Measurements from ENCODE around the gene CDC42EP4.

CDC42EP4 gene

GRCh38 chr17:73352261-73352660 is 40.5 kb upstream of the CDC42EP4 start:
- H3K27ac ChIP-seq (ENCODE audit: low read depth, low read length): no peak overlapping the region
- H3K4me1 ChIP-seq (ENCODE audit: control insufficient read depth, insufficient read depth, low read length): peaks cover 12% of the 10 kb centered on the region; the same call in 1 of the 2 replicates
- no peaks in the 10 kb centered on the region for H3K36me3 ChIP-seq (ENCODE audit: control insufficient read depth, insufficient read depth, low read length)
- H3K27me3 ChIP-seq (ENCODE audit: control insufficient read depth, insufficient read depth, low read length): no peaks in the 10 kb centered on the region
- no peak overlapping the region for H3K4me3 ChIP-seq (ENCODE audit: low read depth, low read length)
- H3K9ac ChIP-seq (ENCODE audit: low read depth, low read length): no peak overlapping the region
- H3K9me3 ChIP-seq (ENCODE audit: control insufficient read depth, insufficient read depth, low read length): no peaks in the 10 kb centered on the region

GRCh38 chr17:73351764-73352163 is 40.0 kb upstream of the CDC42EP4 start:
- Histone ChIP-seq H3K27me3 (ENCODE audit: control insufficient read depth, insufficient read depth, low read length) (no peaks in the 10 kb centered on the region), H3K4me1 (ENCODE audit: control insufficient read depth, insufficient read depth, low read length) (peaks cover 13% of the 10 kb centered on the region; the same call in 1 of the 2 replicates), H3K9ac (ENCODE audit: low read depth, low read length) (no peak overlapping the region), H3K27ac (ENCODE audit: low read depth, low read length) (no peak overlapping the region), H3K9me3 (ENCODE audit: control insufficient read depth, insufficient read depth, low read length) (no peaks in the 10 kb centered on the region), H3K4me3 (ENCODE audit: low read depth, low read length) (no peak overlapping the region), H3K36me3 (ENCODE audit: control insufficient read depth, insufficient read depth, low read length) (no peaks in the 10 kb centered on the region)

- peaks cover 13% of the 10 kb centered on the region; the same call in 1 of the 2 replicates for H3K4me1 ChIP-seq (ENCODE audit: control insufficient read depth, insufficient read depth, low read length)
- H3K36me3 ChIP-seq (ENCODE audit: control insufficient read depth, insufficient read depth, low read length): no peaks in the 10 kb centered on the region
- no peaks in the 10 kb centered on the region for H3K9me3 ChIP-seq (ENCODE audit: control insufficient read depth, insufficient read depth, low read length)
- H3K27me3 ChIP-seq (ENCODE audit: control insufficient read depth, insufficient read depth, low read length): no peaks in the 10 kb centered on the region
- H3K27ac ChIP-seq (ENCODE audit: low read depth, low read length): no peak overlapping the region
- no peak overlapping the region for H3K9ac ChIP-seq (ENCODE audit: low read depth, low read length)
- no peak overlapping the region for H3K4me3 ChIP-seq (ENCODE audit: low read depth, low read length)
Measured at GRCh38 chr17:73350864-73351263, 39.1 kb upstream of the CDC42EP4 start.

- Histone ChIP-seq H3K36me3 (ENCODE audit: control insufficient read depth, insufficient read depth, low read length) (no peaks in the 10 kb centered on the region), H3K4me1 (ENCODE audit: control insufficient read depth, insufficient read depth, low read length) (peaks cover 14% of the 10 kb centered on the region; the same call in 1 of the 2 replicates), H3K9ac (ENCODE audit: low read depth, low read length) (no peak overlapping the region), H3K27me3 (ENCODE audit: control insufficient read depth, insufficient read depth, low read length) (no peaks in the 10 kb centered on the region), H3K4me3 (ENCODE audit: low read depth, low read length) (no peak overlapping the region), H3K9me3 (ENCODE audit: control insufficient read depth, insufficient read depth, low read length) (no peaks in the 10 kb centered on the region), H3K27ac (ENCODE audit: low read depth, low read length) (no peak overlapping the region)
Measured at GRCh38 chr17:73349647-73350046, 37.8 kb upstream of the CDC42EP4 start.

GRCh38 chr17:73349138-73349537 is 37.3 kb upstream of the CDC42EP4 start:
- H3K4me3 ChIP-seq (ENCODE audit: low read depth, low read length): no peak overlapping the region
- H3K4me1 ChIP-seq (ENCODE audit: control insufficient read depth, insufficient read depth, low read length): peaks cover 19% of the 10 kb centered on the region
- H3K9ac ChIP-seq (ENCODE audit: low read depth, low read length): no peak overlapping the region
- no peaks in the 10 kb centered on the region for H3K36me3 ChIP-seq (ENCODE audit: control insufficient read depth, insufficient read depth, low read length)
- H3K27ac ChIP-seq (ENCODE audit: low read depth, low read length): no peak overlapping the region
- no peaks in the 10 kb centered on the region for H3K9me3 ChIP-seq (ENCODE audit: control insufficient read depth, insufficient read depth, low read length)
- no peaks in the 10 kb centered on the region for H3K27me3 ChIP-seq (ENCODE audit: control insufficient read depth, insufficient read depth, low read length)

GRCh38 chr17:73348829-73349095 is 37.0 kb upstream of the CDC42EP4 start:
- peaks cover 23% of the 10 kb centered on the region for H3K4me1 ChIP-seq (ENCODE audit: control insufficient read depth, insufficient read depth, low read length)
- no peak overlapping the region for H3K4me3 ChIP-seq (ENCODE audit: low read depth, low read length)
- no peaks in the 10 kb centered on the region for H3K9me3 ChIP-seq (ENCODE audit: control insufficient read depth, insufficient read depth, low read length)
- H3K27me3 ChIP-seq (ENCODE audit: control insufficient read depth, insufficient read depth, low read length): no peaks in the 10 kb centered on the region
- H3K27ac ChIP-seq (ENCODE audit: low read depth, low read length): no peak overlapping the region
- no peak overlapping the region for H3K9ac ChIP-seq (ENCODE audit: low read depth, low read length)
- no peaks in the 10 kb centered on the region for H3K36me3 ChIP-seq (ENCODE audit: control insufficient read depth, insufficient read depth, low read length)

- H3K4me3 ChIP-seq (ENCODE audit: low read depth, low read length): no peak overlapping the region
Measured at GRCh38 chr17:73348018-73348828, 36.4 kb upstream of the CDC42EP4 start.

GRCh38 chr17:73347351-73347750 is 35.5 kb upstream of the CDC42EP4 start:
- Histone ChIP-seq H3K9ac (ENCODE audit: low read depth, low read length) (no peak overlapping the region), H3K4me3 (ENCODE audit: low read depth, low read length) (no peak overlapping the region), H3K27ac (ENCODE audit: low read depth, low read length) (no peak overlapping the region), H3K27me3 (ENCODE audit: control insufficient read depth, insufficient read depth, low read length) (no peaks in the 10 kb centered on the region), H3K36me3 (ENCODE audit: control insufficient read depth, insufficient read depth, low read length) (no peaks in the 10 kb centered on the region), H3K4me1 (ENCODE audit: control insufficient read depth, insufficient read depth, low read length) (peaks cover 34% of the 10 kb centered on the region), H3K9me3 (ENCODE audit: control insufficient read depth, insufficient read depth, low read length) (no peaks in the 10 kb centered on the region)

More at GRCh38 chr17:73348018-73348828, 36.4 kb upstream of the CDC42EP4 start:
- Histone ChIP-seq H3K4me1 (ENCODE audit: control insufficient read depth, insufficient read depth, low read length) (peaks cover 28% of the 10 kb centered on the region), H3K9me3 (ENCODE audit: control insufficient read depth, insufficient read depth, low read length) (no peaks in the 10 kb centered on the region), H3K36me3 (ENCODE audit: control insufficient read depth, insufficient read depth, low read length) (no peaks in the 10 kb centered on the region), H3K9ac (ENCODE audit: low read depth, low read length) (no peak overlapping the region), H3K27me3 (ENCODE audit: control insufficient read depth, insufficient read depth, low read length) (no peaks in the 10 kb centered on the region), H3K27ac (ENCODE audit: low read depth, low read length) (no peak overlapping the region)

- Histone ChIP-seq H3K27me3 (ENCODE audit: control insufficient read depth, insufficient read depth, low read length) (no peaks in the 10 kb centered on the region), H3K4me1 (ENCODE audit: control insufficient read depth, insufficient read depth, low read length) (peaks cover 39% of the 10 kb centered on the region), H3K9me3 (ENCODE audit: control insufficient read depth, insufficient read depth, low read length) (no peaks in the 10 kb centered on the region), H3K9ac (ENCODE audit: low read depth, low read length) (no peak overlapping the region), H3K36me3 (ENCODE audit: control insufficient read depth, insufficient read depth, low read length) (no peaks in the 10 kb centered on the region), H3K27ac (ENCODE audit: low read depth, low read length) (no peak overlapping the region), H3K4me3 (ENCODE audit: low read depth, low read length) (no peak overlapping the region)
Measured at GRCh38 chr17:73346501-73347162, 34.8 kb upstream of the CDC42EP4 start.

GRCh38 chr17:73343739-73344454 is 32.1 kb upstream of the CDC42EP4 start:
- no peaks in the 10 kb centered on the region for H3K36me3 ChIP-seq (ENCODE audit: control insufficient read depth, insufficient read depth, low read length)
- H3K4me1 ChIP-seq (ENCODE audit: control insufficient read depth, insufficient read depth, low read length): peaks cover 40% of the 10 kb centered on the region
- peak overlapping the region; percentile 13; the same call in 1 of the 2 replicates for H3K4me3 ChIP-seq (ENCODE audit: low read depth, low read length)
- H3K9ac ChIP-seq (ENCODE audit: low read depth, low read length): no peak overlapping the region
- peak overlapping the region; percentile 92 for H3K27ac ChIP-seq (ENCODE audit: low read depth, low read length)
- no peaks in the 10 kb centered on the region for H3K27me3 ChIP-seq (ENCODE audit: control insufficient read depth, insufficient read depth, low read length)
- H3K9me3 ChIP-seq (ENCODE audit: control insufficient read depth, insufficient read depth, low read length): no peaks in the 10 kb centered on the region

- Histone ChIP-seq H3K4me3 (ENCODE audit: low read depth, low read length) (peak overlapping the region; percentile 13; the same call in 1 of the 2 replicates), H3K9me3 (ENCODE audit: control insufficient read depth, insufficient read depth, low read length) (no peaks in the 10 kb centered on the region), H3K27me3 (ENCODE audit: control insufficient read depth, insufficient read depth, low read length) (no peaks in the 10 kb centered on the region), H3K9ac (ENCODE audit: low read depth, low read length) (no peak overlapping the region; the same call in 1 of the 2 replicates), H3K36me3 (ENCODE audit: control insufficient read depth, insufficient read depth, low read length) (no peaks in the 10 kb centered on the region), H3K4me1 (ENCODE audit: control insufficient read depth, insufficient read depth, low read length) (peaks cover 36% of the 10 kb centered on the region), H3K27ac (ENCODE audit: low read depth, low read length) (peak overlapping the region; percentile 92)
Measured at GRCh38 chr17:73343168-73343634, 31.4 kb upstream of the CDC42EP4 start.

Measured in HUES48 (cell line).